Epithelial cell of esophagus (primary cell): ENCODE results near the gene HYCC2.
"Not testable (repeated sequence)": the region's sequence is repeated elsewhere in the genome, so short reads cannot be mapped to it uniquely, and the experiment has no call there.

ENCODE experiments used
- DNase-seq: peaks from one replicate; pipeline ENCODE4 v3.0.0; 2010; ENCODE audit warnings: low read depth
- H3K4me3 ChIP-seq: 2 replicates; pipeline ENCODE4 v1.5.1; 2011; ENCODE audit warnings: mild to moderate bottlenecking, low read length, control low read depth
- TF ChIP-seq, protein P1 (sequence below): IDR thresholded peaks from 2 replicates; pipeline ENCODE4 v1.5.1; 2011; ENCODE audit warnings: low read depth, mild to moderate bottlenecking, low read length, control low read depth, inconsistent platforms; ENCODE audit not compliant: insufficient read depth; ENCODE audit errors: missing control alignments

The HYCC2 gene

DNA sequence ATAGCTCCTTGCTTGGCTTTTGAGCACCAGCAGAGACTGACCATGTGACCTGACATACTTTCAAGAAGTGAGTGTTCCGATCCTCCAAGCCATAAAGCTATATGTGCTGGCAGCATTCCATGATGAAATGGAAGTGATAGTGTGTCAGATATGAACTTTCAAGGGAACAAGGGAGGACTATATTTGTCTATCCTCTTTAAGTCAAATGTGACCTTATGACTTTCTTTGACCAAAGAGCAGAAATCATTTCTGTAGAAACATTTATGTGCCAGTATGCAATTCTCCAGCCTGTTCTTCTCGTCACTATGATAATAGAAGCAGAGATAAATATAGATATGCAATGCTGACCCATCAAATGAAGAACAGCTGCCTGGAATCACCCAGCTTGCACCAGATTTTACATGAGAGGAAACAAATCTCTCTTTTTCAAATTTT, 14.4 kb downstream of the HYCC2 start:
- H3K4me3 ChIP-seq = no peak overlapping the region
- TF ChIP-seq, protein P1, sequence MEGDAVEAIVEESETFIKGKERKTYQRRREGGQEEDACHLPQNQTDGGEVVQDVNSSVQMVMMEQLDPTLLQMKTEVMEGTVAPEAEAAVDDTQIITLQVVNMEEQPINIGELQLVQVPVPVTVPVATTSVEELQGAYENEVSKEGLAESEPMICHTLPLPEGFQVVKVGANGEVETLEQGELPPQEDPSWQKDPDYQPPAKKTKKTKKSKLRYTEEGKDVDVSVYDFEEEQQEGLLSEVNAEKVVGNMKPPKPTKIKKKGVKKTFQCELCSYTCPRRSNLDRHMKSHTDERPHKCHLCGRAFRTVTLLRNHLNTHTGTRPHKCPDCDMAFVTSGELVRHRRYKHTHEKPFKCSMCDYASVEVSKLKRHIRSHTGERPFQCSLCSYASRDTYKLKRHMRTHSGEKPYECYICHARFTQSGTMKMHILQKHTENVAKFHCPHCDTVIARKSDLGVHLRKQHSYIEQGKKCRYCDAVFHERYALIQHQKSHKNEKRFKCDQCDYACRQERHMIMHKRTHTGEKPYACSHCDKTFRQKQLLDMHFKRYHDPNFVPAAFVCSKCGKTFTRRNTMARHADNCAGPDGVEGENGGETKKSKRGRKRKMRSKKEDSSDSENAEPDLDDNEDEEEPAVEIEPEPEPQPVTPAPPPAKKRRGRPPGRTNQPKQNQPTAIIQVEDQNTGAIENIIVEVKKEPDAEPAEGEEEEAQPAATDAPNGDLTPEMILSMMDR = no peak
- no peak for DNase-seq

DNA sequence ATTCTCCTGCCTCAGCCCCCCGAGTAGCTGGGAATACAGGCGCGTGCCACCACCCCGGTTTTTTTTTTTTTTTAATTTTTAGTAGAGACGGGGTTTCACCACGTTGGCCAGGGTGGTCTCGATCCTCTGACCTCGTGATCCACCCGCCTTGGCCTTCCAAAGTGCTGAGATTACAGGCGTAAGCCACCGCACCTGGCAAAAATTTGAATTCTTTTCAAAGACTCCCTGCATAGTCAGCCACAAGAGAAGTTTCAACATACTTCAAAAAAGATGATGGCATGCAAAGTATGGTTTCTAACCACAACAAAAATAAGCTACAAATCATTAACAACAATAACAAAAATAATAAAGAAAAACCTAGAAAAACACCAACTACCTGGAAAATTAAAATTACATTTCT, 22.0 kb downstream of the HYCC2 start:
- TF ChIP-seq, protein P1 = no peak
- no peak for DNase-seq
- no peak overlapping the region for H3K4me3 ChIP-seq

DNA sequence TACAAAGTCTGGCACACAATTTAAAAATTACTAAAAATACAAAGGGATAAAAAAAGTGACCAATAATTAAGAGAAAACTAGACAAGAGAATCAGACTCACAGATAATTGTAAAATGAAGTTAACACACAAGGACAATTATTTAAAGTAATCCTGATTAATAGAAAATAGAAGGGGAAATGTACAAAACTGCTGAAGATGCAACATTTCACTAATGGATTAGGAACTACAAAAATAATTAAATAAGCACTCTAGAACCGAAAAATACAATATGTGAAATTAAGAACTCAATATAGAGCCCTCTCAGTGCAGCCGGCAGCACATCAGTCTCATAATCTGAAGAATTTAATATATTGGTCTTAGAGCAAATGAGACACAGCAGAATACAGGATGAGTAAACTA, 24.6 kb downstream of the HYCC2 start:
- H3K4me3 ChIP-seq = no peak overlapping the region
- DNase-seq = no peak
- TF ChIP-seq, protein P1 = no peak

DNA sequence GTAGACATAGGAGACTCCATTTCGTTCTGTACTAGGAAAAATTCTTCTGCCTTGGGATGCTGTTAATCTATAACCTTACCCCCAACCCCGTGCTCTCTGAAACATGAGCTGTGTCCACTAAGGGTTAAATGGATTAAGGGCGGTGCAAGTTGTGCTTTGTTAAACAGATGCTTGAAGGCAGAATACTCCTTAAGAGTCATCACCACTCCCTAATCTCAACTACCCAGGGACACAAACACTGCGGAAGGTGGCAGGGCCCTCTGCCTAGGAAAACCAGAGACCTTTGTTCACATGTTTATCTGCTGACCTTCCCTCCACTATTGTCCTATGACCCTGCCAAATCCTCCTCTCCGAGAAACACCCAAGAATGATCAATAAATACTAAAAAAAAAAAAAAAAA, 28.4 kb downstream of the HYCC2 start:
- not testable (repeated sequence) for H3K4me3 ChIP-seq, DNase-seq

DNA sequence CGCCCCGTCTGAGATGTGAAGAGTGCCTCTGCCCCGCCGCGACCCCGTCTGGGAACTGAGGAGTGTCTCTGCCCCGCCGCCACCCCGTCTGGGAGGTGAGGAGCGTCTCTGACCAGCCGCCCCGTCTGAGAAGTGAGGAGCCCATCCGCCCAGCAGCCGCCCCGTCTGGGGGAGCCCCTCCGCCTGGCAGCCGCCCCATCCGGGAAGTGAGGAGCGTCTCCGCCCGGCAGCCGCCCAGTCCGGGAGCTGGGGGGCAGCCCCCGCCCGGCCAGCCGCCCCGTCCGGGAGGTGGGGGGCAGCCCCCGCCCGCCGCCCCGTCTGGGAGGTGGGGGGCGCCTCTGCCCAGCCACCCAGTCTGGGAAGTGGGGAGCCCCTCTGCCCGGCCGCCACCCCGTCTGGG, 29.0 kb downstream of the HYCC2 start:
- not testable (repeated sequence) for DNase-seq, H3K4me3 ChIP-seq

DNA sequence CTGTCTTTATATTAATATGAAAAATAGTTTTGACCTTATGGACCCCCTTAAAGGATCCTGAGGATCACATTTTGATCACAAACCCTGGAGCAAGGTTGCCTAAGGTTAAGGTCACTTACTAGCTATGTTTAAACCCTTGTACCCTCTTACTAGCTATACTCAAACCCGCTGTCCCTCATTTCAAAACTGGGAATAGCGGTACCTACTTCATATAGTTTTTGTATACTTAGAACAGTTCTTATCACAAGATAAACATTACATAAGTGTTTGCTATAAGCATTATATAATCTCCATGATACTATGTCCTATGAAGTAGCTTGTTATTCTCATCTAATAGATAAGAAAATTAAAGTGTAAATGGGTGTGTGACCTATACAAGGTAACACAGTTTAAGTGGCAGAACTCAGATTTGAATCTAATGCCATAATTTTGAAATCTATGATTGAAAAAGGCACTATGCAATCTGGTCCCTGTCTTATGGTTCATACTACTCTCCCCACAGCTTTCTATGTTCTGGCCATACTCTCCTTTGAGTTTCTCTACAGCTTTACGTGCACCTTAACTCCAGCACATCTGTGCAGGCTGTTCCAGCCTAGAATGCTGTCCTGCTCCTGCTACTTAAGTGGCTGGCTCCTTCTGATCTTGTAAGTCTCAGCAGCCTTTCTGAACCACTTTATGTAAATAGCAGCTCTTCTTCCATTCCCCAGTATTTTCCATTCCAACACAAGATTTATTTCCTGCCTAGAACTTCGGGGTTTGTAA, 30.4 kb downstream of the HYCC2 start:
- no peak overlapping the region for H3K4me3 ChIP-seq
- TF ChIP-seq, protein P1 = no peak
- DNase-seq = no peak

DNA sequence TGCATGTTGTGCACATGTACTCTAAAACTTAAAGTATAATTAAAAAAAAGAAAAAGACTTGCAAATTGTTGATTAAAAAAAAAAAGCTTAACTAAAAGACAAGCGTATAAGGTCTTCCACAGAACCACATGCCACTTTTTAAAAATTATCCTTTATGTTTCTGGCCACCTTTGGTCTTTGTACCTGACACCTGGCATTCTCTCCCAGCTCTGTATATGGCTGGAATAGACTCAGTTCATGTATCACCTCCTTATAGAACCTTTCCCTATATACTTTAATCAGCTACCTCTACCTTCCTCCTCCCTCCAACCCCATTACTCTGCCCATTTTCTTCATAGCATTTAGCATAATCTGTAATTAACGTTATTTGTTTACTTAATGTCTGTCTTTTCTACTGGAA, 32.6 kb downstream of the HYCC2 start:
- no peak for DNase-seq
- no peak overlapping the region for H3K4me3 ChIP-seq
- TF ChIP-seq, protein P1 = no peak

DNA sequence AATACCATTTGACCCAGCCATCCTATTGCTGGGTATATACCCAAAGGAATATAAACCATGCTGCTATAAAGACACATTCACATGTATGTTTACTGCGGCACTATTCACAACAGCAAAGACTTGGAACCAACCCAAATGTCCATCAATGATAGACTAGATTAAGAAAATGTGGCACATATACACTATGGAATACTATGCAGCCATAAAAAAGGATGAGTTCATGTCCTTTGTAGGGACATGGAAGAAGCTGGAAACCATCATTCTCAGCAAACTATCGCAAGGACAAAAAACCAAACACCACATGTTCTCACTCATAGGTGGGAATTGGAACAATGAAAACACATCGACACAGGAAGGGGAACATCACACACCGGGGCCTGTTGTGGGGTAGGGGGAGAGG, 33.1 kb downstream of the HYCC2 start:
- DNase-seq, H3K4me3 ChIP-seq: not testable (repeated sequence)

DNA sequence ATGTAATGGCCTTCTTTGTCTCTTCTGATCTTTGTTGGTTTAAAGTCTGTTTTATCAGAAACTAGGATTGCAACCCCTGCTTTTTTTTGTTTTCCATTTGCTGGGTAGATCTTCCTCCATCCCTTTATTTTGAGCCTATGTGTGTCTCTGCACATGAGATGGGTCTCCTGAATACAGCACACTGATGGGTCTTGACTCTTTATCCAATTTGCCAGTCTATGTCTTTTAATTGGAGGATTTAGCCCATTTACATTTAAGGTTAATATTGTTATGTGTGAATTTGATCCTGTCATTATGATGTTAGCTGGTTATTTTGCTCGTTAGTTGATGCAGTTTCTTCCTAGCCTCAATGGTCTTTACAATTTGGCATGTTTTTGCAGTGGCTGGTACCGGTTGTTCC, 37.1 kb downstream of the HYCC2 start:
- not testable (repeated sequence) for DNase-seq, H3K4me3 ChIP-seq
